Esophagus mucosa (tissue), 1 donor: ENCODE measurements around the gene TAF4B. TPM values are rescaled to one million over a fixed set of nuclear protein-coding genes. Genes with fewer than 3 reads are reported as not detected.

ENCODE experiments used
- ATAC-seq: fragments of 200-7000 bp; cut with Tn5 transposase; one replicate; pipeline ENCODE4 v1.9.1; 2020
- total RNA-seq: library from RNA; stranded (reverse); gene quantifications from one replicate; pipeline ENCODE4 v1.2.4, GENCODE V29; 2023
- donor health status: DM: yes; HTN: yes; CAD: no.

Gene TAF4B
- total RNA-seq, 1 donor from 2014 or later, result 3.3 TPM

DNA sequence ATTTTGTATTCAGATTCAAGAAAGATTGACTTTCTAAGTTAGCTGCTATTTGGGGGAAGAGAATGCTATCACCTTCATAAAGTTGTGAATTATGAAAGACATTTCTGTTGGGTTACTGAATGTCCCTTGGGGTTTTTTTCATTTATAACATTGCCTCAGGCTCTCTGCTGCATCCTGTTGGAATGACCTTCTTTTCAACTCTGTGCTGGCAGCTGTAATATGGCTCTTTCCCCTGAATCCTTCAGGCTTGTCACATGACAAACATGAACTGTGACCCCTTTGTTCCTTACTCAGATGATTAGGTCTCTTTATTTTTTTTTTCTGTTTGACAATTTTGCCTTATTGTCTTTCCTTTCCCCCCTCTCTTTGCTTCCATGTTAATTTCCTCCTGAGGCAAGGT lies 159.8 kb downstream of the TAF4B start:
- ATAC-seq, result no peak

DNA sequence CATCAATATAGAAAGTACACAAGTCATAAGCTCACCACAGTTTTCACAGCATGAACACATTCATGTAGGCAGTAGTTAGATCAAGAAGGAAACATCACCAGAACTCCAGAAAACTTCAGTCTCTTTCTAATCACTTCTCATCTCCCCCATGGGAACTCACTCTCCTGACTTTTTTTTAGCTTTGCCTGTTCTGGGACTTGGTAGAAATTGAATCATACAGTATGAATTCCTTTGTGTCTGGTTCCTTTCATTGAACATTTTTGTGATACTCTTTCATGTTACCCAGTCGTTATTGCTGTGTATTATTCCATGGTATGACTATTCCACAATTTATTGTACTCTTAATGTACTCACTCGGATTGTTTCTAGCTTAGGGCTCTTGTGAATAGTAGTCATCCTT lies 160.2 kb downstream of the TAF4B start:
- no peak for ATAC-seq

DNA sequence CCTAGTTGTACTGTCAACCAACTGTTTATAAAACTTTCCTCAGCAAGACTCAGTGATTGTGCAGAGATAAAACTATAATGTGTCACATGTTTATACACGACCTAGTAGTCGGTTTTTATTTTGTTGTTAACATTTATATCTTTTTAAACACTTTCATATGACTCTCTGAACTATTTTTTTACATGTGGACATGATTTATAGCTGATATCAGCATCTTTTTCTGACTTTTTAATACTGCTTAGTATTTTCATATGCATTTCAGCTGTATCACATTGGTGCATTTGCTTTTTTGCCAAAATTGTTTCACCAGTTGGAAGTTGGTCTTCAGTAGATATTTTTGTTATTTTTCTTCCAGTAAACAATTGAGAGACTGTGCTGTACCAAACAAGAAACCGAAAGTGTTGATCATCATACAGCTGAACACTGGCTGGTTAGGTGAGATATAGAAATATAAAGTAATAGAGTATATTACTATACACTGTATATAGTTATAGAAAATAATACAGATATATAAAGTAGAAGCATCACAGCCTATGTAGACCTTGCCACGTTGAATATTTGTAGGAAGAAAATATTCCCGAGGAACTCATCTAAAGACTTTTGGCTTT lies 167.9 kb downstream of the TAF4B start:
- ATAC-seq, result no peak

DNA sequence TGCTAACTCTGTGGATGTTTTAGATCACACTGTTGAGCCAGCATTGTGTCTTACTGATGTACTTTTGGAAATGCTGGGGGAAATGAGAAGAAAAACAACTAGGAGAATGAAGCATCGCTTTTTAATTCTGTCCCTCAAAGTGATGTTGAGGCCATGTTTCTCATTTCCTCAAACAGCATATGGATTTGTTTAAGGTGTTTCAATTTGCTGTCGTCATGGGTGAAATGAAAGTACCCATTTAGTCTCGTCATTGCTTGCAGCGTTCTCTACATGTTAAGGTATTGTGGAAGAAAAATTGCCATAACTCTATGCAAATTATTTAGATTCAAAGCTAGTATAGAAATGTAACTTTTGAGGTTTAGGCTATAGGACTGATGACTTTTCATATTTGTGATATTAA lies 170.8 kb downstream of the TAF4B start:
- no peak for ATAC-seq

DNA sequence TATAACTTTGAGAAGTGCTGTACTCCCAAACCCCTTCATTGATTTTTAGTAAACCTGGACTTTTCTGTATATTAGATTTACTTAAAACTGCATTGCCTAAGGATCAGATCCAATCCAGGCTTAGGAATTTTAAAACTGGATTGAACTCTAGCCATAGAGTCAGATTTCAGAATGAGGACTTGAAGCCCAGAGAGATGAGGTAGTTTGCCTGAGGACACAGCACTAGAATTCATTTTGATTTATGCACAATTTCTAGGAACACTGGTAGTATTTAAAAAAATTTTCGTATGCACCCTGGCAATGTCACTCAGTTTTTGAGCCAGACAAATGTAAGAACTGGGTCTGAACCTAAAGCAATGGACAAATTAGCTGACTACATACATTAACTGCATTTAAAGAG lies 177.2 kb downstream of the TAF4B start:
- ATAC-seq, result no peak

DNA sequence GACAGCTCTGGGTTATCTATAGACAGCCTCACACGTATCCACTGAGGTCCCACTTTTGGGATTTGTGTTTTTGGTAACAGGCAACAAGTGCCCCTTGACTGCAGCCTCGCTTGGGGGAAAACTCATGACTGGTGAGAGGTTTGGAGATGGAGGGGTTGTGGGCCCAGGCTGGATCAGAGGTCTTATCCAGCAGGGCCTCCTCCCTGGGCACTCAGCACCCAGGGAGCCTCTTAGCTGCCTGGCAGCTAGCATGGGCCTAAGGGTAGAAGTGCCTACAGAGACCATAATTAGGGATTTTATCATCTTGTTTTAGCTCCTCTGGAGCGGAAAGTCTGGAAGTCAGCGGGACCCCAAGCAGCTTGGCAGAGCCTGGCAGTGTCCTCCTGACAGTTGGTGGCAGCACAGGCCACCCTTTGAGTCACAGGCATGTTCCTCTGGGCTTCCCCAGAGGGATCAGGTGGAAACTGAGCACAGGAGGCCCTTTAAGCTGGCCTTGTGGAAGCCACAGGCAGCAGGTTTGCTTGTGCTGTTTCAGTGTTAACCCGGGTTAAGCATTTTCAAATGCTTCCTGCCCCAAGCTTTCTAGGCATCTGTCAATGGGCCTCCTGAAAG lies 179.1 kb downstream of the TAF4B start:
- no peak for ATAC-seq

DNA sequence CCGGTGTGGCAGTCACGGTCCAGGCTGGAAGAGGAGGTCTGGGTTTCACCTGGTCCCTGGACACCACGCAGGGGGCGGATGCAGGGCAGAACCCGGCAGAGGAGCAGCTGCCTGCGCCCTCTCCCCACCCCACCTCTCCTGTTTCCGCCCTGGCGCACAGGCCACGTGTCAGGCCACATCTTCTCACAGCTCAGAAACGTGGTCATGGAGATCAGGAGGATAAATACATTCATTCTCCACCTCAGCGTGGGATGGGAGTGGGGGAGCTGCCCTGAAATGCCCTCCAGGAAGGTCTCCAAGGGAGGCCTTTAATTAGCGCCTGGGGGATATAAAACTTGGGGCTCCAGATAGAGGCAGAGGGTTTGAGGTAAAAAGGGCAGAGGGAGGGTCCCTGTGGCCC lies 180.1 kb downstream of the TAF4B start:
- no peak for ATAC-seq

DNA sequence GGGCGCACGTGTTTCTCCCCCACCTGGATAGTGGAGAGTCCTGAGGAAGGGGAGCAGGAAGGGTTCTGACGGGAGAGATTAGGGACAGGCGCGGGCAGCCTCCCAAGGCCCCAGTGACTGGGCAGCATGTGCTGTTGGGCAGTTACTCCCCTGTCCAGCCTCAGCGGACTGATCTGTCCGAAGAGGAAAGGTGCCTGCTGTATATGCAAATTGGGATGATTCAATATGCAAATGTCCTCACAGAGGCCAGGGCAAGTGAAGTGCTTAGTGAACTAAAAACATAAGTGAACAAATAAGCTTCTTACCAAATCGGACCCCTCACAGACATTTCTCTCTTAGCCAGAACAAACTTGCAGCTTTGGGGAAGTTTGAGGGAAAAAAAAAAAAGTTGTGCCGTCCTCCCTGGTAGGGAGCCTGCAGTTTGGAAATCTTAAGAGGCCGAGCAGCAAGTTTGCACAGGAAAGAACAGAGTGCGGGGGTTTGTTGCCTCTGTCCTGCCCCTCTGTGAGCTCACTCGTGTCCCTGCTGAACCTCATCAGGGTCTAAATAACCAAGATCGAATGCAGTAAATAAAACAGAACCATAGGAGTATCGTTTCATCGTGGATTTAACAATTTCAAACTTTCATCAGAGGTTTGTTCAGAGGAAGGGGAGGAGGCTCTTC lies 180.7 kb downstream of the TAF4B start:
- ATAC-seq, result no peak

DNA sequence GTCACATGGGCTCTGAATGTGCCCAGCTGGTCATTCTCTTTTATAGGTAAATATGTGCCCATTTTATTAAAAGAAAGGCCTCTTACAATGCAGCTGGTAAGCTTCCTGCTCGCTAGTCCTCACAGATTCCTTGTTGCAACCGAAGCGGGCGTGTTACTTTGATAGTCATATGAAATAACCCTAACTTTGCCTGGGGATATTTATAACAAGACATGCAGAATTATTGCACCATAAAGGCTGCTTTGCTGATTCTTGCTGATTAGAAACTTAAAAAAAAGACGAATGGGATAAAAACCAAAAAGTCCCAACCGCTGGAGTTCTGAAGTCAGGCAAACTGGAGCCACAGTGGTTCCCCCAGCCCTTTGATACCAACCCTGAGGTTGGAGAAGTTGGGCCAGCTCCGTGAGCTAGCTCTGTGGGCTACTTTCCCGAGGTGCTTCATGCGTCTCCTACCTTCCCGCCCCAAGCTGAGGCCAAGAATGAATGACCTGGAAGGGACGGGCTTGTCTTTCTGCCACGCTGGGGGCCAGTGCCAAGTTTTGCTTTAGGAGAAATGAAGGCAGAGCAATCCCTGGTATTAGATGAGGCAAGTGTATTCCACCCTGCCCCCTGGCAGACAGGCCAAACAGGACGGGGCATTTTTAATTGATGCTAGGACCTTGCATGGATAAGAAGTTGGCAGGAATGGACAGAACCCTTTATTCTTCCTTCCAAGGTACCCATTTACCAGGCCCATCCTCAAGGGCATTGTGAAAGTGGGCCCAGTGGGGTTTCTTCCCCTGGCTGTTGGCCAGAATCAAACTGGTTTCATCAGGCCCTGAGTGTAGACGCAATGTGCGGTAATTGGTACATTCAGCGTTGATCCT lies 181.7 kb downstream of the TAF4B start:
- peak; percentile 91 for ATAC-seq

DNA sequence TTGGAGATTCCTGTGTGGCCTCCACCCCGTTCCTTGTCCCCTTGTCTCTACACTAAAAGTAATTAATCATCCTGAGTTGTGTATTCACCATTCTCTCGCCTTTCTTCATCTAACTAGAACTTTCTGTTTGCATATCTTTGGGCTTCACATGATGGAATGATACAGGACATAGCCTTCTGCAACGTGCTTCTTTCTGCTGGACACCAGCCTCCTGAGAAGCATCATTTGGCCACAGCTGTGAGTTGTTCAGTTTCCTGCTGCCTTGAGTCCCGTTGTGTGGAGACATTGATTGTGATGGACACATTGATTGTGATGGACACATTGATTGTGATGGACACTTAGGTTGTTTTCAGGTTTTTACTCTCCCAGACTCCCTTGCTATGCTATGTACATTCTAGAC lies 182.8 kb downstream of the TAF4B start:
- no peak for ATAC-seq

DNA sequence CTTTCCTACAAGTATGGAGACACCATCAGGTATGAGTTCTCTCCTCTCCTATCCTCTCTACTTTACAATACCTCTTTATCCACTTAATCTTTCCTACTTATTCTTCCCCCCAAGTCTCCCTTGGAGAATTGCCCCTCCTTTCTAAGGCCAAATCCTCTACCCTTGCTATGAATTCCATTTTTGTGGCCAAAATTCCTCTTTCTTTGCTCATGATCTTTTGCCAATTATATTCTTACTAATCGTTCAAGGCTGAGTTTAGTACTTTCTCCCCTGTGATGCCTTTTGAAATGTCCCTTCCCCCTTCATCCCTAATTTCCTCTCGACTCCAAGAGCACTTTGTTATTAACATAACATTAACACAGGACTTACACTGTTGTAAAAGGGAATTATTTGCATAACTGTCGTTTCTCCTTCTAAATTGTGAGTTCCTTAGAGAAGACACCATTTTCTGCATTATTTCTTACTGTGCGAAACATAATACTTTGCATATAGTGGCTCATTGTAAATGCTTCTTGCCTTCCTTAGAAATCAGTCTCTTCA lies 188.7 kb downstream of the TAF4B start:
- no peak for ATAC-seq

DNA sequence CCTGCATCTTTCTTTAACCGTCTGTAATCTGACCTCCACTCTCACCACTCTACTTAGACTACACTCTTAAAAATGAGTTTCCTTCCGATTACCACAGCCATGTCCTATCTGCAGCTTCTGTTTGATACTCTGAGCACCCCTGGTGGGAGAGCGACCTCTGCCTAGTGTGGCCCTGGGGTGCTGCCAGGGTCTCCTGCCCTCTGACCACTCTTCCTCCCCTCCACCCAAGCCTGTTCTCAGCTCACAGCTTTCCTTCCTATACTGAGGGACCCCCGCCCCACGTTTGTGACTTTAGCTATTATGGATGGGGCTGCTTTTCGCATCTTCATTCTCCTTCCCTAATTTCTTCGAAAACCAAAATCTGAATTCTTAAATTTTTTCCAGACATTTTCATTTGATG lies 189.4 kb downstream of the TAF4B start:
- ATAC-seq, result no peak

DNA sequence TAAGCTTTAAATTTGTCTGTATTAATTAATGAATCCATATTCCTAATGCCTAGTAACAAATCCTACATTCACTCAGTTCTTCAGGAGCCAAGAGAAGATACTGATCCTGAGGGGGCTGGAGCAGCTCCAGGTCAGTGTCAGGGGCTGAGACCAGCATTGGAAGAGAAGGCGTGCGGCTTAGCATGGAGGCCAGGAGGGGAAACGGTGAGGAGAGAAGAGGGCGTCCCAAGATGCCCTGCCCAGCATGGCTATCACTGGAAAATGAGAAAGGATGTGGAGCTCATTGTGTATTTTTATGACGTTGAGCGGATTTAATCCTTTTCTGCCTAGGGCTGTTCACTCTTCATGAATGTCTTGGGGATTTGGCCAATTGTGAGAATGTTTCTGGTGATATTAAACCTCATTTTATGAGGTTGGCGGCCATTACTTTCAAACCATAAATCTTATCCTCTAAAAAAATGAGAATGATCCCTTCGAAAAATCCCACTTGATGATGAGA lies 190.5 kb downstream of the TAF4B start:
- ATAC-seq, result no peak

DNA sequence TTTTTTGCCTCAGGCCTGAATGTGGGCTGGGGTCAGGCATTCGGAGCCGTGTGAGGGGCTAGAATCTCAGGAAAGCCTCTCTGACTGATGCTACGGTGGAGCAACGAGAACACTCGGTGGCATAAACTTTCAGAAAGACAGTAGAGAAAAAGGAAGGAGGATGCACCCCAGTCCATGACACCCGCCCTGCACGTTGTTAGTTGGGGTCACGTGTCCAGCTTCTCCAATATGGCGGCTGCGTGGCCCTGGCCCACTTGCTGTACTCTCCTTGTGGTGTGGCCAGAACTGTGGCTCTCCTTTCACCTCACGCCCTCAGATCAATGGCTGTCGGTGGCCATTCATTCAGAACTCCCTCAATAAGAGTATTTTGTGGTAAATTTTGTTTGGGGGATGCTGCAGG lies 190.9 kb downstream of the TAF4B start:
- ATAC-seq, result no peak

DNA sequence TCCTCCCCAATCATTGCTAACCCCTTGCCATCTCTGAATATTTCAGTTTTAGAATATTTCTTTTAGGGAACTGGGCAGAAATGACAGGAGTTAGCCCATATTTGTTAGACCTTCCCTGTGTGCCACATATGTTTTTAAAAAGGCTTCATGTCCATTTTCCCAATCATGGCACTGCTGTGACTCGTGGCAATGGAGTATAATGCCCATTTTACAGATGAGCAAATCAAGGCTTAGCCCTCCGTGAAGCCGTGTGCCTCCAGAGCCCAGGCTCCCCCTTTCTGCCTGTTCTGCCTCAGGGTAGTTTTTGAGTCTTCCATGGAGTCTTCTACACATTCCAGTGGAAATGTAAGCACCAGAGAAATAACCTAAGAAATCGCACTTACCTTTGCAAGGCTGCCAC lies 192.0 kb downstream of the TAF4B start:
- ATAC-seq, result no peak

DNA sequence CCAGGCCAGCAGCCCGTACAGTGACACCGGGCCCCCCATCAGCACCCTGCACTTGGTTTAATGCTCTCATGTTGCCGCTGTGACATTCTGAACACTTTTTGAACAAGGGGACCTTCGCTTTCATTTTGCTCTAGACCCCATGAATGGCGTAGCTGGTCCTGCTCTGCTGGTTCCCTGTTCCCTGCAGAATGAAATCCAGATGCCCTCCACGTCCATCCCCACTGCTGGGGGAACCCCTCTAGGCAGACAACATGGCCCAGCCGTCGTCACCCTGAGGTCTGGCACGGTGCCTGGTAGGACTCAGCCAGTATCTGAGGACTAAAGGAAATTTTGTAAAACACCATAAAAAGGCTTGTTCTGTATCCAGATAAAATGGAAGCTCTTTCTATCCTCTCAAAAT lies 193.5 kb downstream of the TAF4B start:
- no peak for ATAC-seq

DNA sequence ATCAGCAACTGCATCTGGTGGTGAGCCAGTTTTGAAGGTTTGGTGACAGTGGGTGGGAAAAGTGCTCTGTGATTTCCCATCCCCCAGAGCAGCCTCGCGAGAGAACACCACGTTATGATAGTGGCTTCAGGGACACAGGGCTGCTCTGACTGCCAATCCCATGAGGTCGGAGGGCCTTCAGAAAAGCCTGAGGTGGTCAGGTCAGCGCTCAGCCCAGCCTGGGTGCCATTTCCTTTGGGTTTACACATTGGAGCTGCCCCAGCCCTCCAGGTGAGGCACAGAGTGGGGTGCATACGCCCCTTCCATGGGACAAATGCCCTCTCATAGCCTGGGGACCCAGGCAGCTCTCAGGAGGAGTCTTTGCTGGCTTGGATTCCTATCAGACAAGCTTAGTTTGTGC lies 195.3 kb downstream of the TAF4B start:
- no peak for ATAC-seq

DNA sequence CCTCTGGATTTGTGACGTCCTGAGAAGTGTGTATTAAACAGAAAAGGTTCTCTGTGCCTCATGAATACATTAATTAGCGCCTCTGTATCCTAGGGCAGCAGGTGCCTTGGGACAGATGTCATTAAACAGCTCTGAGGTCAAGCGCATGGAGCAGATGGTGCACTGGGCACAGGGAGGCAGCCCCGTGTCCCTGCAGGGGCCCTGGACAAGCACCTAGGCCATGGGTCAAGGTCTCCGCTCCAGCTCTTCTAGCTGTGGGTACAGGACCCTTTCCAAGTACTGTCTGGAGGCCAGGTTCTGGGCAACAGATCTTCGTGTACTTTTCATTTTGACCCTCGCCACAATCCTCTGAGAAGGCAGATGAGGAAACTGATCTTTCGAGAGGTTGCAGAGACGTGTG lies 195.7 kb downstream of the TAF4B start:
- peak; percentile 18 for ATAC-seq

DNA sequence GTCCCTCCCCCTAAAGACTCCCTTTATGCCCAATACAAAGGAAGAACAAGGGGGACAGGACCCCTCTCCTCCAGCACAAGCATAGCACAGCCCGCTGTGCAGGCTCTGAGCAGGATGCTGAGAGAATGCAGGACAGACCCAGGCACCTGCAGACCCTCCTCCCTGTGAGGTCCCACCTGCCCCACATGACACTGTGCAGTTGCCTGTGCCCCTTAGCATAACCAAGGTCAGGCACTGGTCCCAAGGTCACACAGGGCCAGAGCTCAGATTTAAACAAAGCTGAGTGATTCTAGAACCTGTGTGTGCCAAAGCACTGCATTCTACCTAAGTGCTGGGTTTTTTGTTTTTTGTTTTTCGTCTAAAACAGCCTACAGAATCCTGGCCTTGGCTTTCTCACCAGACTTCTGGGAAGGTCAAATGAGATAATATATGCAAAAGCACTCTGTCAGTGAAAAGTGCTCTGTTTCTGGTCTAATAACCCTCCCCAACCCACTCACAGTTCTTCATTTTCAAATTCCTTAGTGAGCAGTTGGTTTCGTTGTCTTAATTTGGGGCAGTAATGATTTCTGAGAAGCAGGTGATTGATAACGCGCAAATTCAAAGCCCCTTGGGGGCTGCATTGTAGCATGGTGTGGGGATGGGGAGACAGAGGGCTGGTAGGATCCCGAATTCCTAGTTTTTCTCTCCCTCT lies 196.4 kb downstream of the TAF4B start:
- peak; percentile 17 for ATAC-seq

DNA sequence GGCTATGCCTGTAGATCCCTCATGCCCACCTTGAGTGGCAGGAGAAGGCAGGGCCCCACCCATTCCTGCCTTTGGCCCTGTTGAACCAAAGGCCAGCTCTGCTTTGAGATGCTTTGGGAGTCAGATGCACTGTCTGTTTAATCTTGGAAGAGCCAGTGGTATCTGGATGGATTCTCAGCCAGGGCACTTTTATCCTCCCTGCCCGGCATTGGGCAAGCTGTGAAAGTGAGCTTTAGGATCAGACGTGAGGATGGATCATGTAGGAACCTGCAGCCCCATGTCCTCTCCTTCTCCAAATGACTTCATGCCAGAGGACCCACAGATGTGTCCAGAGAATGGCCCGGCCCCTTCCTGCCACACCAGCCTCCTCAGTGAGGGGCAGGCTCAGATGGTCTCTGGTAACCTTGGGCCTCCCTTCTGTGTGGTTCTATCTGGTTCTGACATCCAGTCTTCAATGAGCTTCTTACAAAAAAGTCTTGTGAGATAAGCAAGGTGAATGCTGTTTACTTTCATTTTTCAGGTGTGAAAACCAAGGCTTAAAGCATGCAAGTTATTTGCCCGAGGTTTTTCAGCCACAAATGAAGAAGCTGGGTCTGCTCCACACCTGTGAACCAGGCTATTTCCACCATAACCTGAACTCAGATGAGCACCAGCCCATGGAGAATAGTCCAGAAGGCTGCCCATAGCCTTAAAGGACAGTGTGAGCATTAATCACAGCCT lies 198.3 kb downstream of the TAF4B start:
- peak; percentile 33 for ATAC-seq

DNA sequence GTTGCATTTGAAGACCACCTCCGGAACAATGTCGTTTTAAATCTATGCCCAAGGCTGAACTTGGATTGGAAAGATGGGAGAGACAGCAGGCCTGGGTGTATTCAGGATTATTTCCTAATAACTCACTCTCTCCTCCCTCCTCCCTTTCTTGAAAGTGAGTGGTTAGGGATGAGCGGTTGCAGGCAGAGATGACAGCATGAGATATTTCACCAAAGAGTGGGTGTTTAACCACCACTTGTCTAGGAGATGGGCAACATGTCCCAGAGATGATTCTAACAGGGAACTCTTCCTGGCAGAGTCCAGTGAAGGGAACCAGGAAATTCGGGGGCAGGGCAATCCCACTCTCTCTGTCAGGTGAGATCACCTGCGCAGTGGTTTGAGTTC lies 198.9 kb downstream of the TAF4B start:
- no peak for ATAC-seq
